ENCODE measurements around the gene RXRA. TPM values are rescaled to one million over a fixed set of nuclear protein-coding genes. Genes with fewer than 3 reads are reported as not detected.

RXRA gene
- total RNA-seq, 1 experiment from 2014 or later: 29.9 TPM

- Histone ChIP-seq H3K27me3 (ENCODE audit: insufficient read depth, low read length) (no peaks in the 10 kb centered on the region), H2AK5ac (ENCODE audit: insufficient read length, low read length) (no peak overlapping the region), H4K8ac (replicated peaks; ENCODE audit: insufficient read length, low read depth, low read length) (no peak overlapping the region), H3K79me1 (ENCODE audit: insufficient read depth, low read depth, low read length, poor library complexity, severe bottlenecking) (peaks cover 3% of the 10 kb centered on the region), H3K23me2 (ENCODE audit: insufficient read length, low read depth, low read length, poor library complexity, severe bottlenecking) (no peaks in the 10 kb centered on the region), H4K91ac (ENCODE audit: insufficient read length, low read depth, low read length) (no peak overlapping the region), H3K14ac (ENCODE audit: insufficient read depth, low read length) (no peak overlapping the region), H2BK120ac (ENCODE audit: low read depth, low read length, poor library complexity, severe bottlenecking) (no peak overlapping the region), H4K20me1 (ENCODE audit: control insufficient read depth, insufficient read depth, insufficient read length) (no peaks in the 10 kb centered on the region), H3K79me2 (ENCODE audit: insufficient read depth, low read length) (peaks cover 4% of the 10 kb centered on the region; the same call in 1 of the 2 replicates), H3K56ac (ENCODE audit: insufficient read length, low read depth, low read length) (no peak overlapping the region), H3K4ac (ENCODE audit: low read depth, low read length) (no peak overlapping the region), H3K23ac (ENCODE audit: insufficient read length, low read depth, low read length) (no peak overlapping the region), H3K27ac (ENCODE audit: insufficient read length, low read depth, low read length) (no peak overlapping the region), H2BK5ac (ENCODE audit: insufficient read length, low read length) (no peak overlapping the region), H2AFZ (ENCODE audit: low read length) (no peak overlapping the region), H4K5ac (ENCODE audit: insufficient read length, low read depth, low read length) (no peak overlapping the region), H3K9ac (ENCODE audit: extremely low read depth, insufficient read length, low read length) (no peak overlapping the region), H3T11ph (ENCODE audit: low read length) (no peak overlapping the region), H3K4me1 (ENCODE audit: insufficient read depth, low read length) (no peaks in the 10 kb centered on the region), H3K9me3 (ENCODE audit: control insufficient read depth, low read depth, low read length) (no peaks in the 10 kb centered on the region), H2BK12ac (ENCODE audit: insufficient read length, low read depth, low read length) (no peak overlapping the region), H2BK20ac (ENCODE audit: low read depth, low read length, poor library complexity, severe bottlenecking) (no peak overlapping the region), H3K4me2 (ENCODE audit: insufficient read depth, insufficient read length, low read length) (no peak overlapping the region), H2BK15ac (ENCODE audit: low read depth, low read length) (no peak overlapping the region), H3K18ac (ENCODE audit: insufficient read length, low read depth, low read length) (no peak overlapping the region)
- TF ChIP-seq, protein P1, sequence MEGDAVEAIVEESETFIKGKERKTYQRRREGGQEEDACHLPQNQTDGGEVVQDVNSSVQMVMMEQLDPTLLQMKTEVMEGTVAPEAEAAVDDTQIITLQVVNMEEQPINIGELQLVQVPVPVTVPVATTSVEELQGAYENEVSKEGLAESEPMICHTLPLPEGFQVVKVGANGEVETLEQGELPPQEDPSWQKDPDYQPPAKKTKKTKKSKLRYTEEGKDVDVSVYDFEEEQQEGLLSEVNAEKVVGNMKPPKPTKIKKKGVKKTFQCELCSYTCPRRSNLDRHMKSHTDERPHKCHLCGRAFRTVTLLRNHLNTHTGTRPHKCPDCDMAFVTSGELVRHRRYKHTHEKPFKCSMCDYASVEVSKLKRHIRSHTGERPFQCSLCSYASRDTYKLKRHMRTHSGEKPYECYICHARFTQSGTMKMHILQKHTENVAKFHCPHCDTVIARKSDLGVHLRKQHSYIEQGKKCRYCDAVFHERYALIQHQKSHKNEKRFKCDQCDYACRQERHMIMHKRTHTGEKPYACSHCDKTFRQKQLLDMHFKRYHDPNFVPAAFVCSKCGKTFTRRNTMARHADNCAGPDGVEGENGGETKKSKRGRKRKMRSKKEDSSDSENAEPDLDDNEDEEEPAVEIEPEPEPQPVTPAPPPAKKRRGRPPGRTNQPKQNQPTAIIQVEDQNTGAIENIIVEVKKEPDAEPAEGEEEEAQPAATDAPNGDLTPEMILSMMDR (conservative IDR thresholded peaks at IDR 0.05): no peak
- H3K4me1 Mint-ChIP-seq: peaks cover 3% of the 10 kb centered on the region in 2 experiments; a peak in 3 of 4 replicates
- H3K4me3 Mint-ChIP-seq: no peak overlapping the region
- peaks cover 6 to 7% of the 10 kb centered on the region in 2 experiments; a peak in 3 of 5 replicates for H3K9me3 Mint-ChIP-seq
- no CpG with 5 or more reads among the region's 18 CpGs for WGBS (ENCODE audit: extremely low coverage, insufficient read length, low lambda C conversion rate)
- H3K27ac Mint-ChIP-seq: peak overlapping the region; percentile 31 to 89 (median 45); a peak in 3 of 7 replicates
- DNase-seq: no peak
- no peaks in the 10 kb centered on the region for H3K27me3 Mint-ChIP-seq (ENCODE audit: low read depth)
- peaks cover 4 to 9% (median 9%) of the 10 kb centered on the region in 3 experiments; a peak in 6 of 7 replicates for H3K36me3 Mint-ChIP-seq (ENCODE audit: insufficient read depth in 1 of 3, low read depth in 3 of 3)
These were observed 70.0 kb downstream of the RXRA start for GRCh38 chr9:134396258-134396742.
